Measurements from ENCODE around the gene INPP4A. TPM values are rescaled to one million over a fixed set of nuclear protein-coding genes. Genes with fewer than 3 reads are reported as not detected.

The INPP4A gene
- total RNA-seq, 1 donor from 2014 or later = 45.0 TPM

GRCh38 chr2:98537390-98538126, 92.9 kb downstream of the INPP4A start:
- intact Hi-C loops (cut with micrococcal nuclease) = no loop called here
- H3K27me3 Mint-ChIP-seq = no peaks in the 10 kb centered on the region
- no peak overlapping the region for H3K27ac Mint-ChIP-seq
- H3K4me3 Mint-ChIP-seq = no peak overlapping the region
- no peaks in the 10 kb centered on the region for H3K9me3 Mint-ChIP-seq
- DNase-seq = peak; percentile 47
- peaks cover 11% of the 10 kb centered on the region for H3K4me1 Mint-ChIP-seq
- peaks cover 64% of the 10 kb centered on the region for H3K36me3 Mint-ChIP-seq (ENCODE audit: low read depth)

GRCh38 chr2:98538280-98539041, 93.8 kb downstream of the INPP4A start:
- Mint-ChIP-seq H3K36me3 (ENCODE audit: low read depth) (peaks cover 64% of the 10 kb centered on the region), H3K27ac (peak overlapping the region; percentile 9), H3K4me3 (no peak overlapping the region), H3K27me3 (no peaks in the 10 kb centered on the region), H3K9me3 (no peaks in the 10 kb centered on the region), H3K4me1 (peaks cover 14% of the 10 kb centered on the region)
- intact Hi-C loops (cut with micrococcal nuclease) = no loop called here
- peak; percentile 45 for DNase-seq

- no peak overlapping the region for H3K27ac Mint-ChIP-seq
- intact Hi-C loops (cut with micrococcal nuclease) = no loop called here
- DNase-seq = peak; percentile 48
- no peak overlapping the region for H3K4me3 Mint-ChIP-seq
- H3K9me3 Mint-ChIP-seq = no peaks in the 10 kb centered on the region
- peaks cover 19% of the 10 kb centered on the region for H3K4me1 Mint-ChIP-seq
- H3K36me3 Mint-ChIP-seq (ENCODE audit: low read depth) = peaks cover 68% of the 10 kb centered on the region
- H3K27me3 Mint-ChIP-seq = no peaks in the 10 kb centered on the region
These were observed 94.5 kb downstream of the INPP4A start for GRCh38 chr2:98539056-98539735.

- Mint-ChIP-seq H3K4me3 (no peak overlapping the region), H3K27me3 (no peaks in the 10 kb centered on the region), H3K4me1 (peaks cover 26% of the 10 kb centered on the region), H3K9me3 (no peaks in the 10 kb centered on the region), H3K27ac (peak overlapping the region; percentile 48), H3K36me3 (ENCODE audit: low read depth) (peaks cover 77% of the 10 kb centered on the region)
- DNase-seq = peak; percentile 42
- intact Hi-C loops (cut with micrococcal nuclease) = no loop called here
These were observed 95.9 kb downstream of the INPP4A start for GRCh38 chr2:98540536-98540935.

GRCh38 chr2:98541489-98541888, 96.8 kb downstream of the INPP4A start:
- Mint-ChIP-seq H3K27ac (peak overlapping the region; percentile 42), H3K4me1 (peaks cover 26% of the 10 kb centered on the region), H3K36me3 (ENCODE audit: low read depth) (peaks cover 77% of the 10 kb centered on the region), H3K27me3 (no peaks in the 10 kb centered on the region), H3K9me3 (no peaks in the 10 kb centered on the region), H3K4me3 (no peak overlapping the region)
- intact Hi-C loops (cut with micrococcal nuclease) = loop anchor here (1.0 kb wide), 1 partner anchor 10 kb away; no protein-coding TSS in a partner anchor
- peak; percentile 41 for DNase-seq

- no peak overlapping the region for H3K4me3 Mint-ChIP-seq
- H3K4me1 Mint-ChIP-seq = peaks cover 30% of the 10 kb centered on the region
- intact Hi-C loops (cut with micrococcal nuclease) = loop anchor here (1.0 kb wide), 1 partner anchor 9 kb away; no protein-coding TSS in a partner anchor
- peaks cover 77% of the 10 kb centered on the region for H3K36me3 Mint-ChIP-seq (ENCODE audit: low read depth)
- H3K27me3 Mint-ChIP-seq = no peaks in the 10 kb centered on the region
- H3K9me3 Mint-ChIP-seq = no peaks in the 10 kb centered on the region
- peak overlapping the region; percentile 42 for H3K27ac Mint-ChIP-seq
- peak; percentile 41 for DNase-seq
These were observed 97.2 kb downstream of the INPP4A start for GRCh38 chr2:98541906-98542305.

- peak; percentile 41 for DNase-seq
- H3K27me3 Mint-ChIP-seq = no peaks in the 10 kb centered on the region
- intact Hi-C loops (cut with micrococcal nuclease) = no loop called here
- peaks cover 40% of the 10 kb centered on the region for H3K4me1 Mint-ChIP-seq
- no peaks in the 10 kb centered on the region for H3K9me3 Mint-ChIP-seq
- no peak overlapping the region for H3K4me3 Mint-ChIP-seq
- no peak overlapping the region for H3K27ac Mint-ChIP-seq
- peaks cover 81% of the 10 kb centered on the region for H3K36me3 Mint-ChIP-seq (ENCODE audit: low read depth)
These were observed 98.6 kb downstream of the INPP4A start for GRCh38 chr2:98543214-98543613.

GRCh38 chr2:98543842-98544241, 99.2 kb downstream of the INPP4A start:
- H3K36me3 Mint-ChIP-seq (ENCODE audit: low read depth) = peaks cover 79% of the 10 kb centered on the region
- DNase-seq = peak; percentile 49
- H3K9me3 Mint-ChIP-seq = no peaks in the 10 kb centered on the region
- H3K27me3 Mint-ChIP-seq = no peaks in the 10 kb centered on the region
- H3K4me1 Mint-ChIP-seq = peaks cover 41% of the 10 kb centered on the region
- intact Hi-C loops (cut with micrococcal nuclease) = no loop called here
- peak overlapping the region; percentile 42 for H3K27ac Mint-ChIP-seq
- no peak overlapping the region for H3K4me3 Mint-ChIP-seq

- Mint-ChIP-seq H3K27ac (no peak overlapping the region), H3K4me1 (peaks cover 54% of the 10 kb centered on the region), H3K9me3 (no peaks in the 10 kb centered on the region), H3K4me3 (no peak overlapping the region), H3K27me3 (no peaks in the 10 kb centered on the region), H3K36me3 (ENCODE audit: low read depth) (peaks cover 72% of the 10 kb centered on the region)
- peak; percentile 32 for DNase-seq
- intact Hi-C loops (cut with micrococcal nuclease) = no loop called here
These were observed 100.9 kb downstream of the INPP4A start for GRCh38 chr2:98545591-98545990.

GRCh38 chr2:98546186-98546585, 101.5 kb downstream of the INPP4A start:
- peak; percentile 51 for DNase-seq
- Mint-ChIP-seq H3K4me1 (peaks cover 59% of the 10 kb centered on the region), H3K27ac (no peak overlapping the region), H3K4me3 (no peak overlapping the region), H3K27me3 (no peaks in the 10 kb centered on the region), H3K9me3 (no peaks in the 10 kb centered on the region), H3K36me3 (ENCODE audit: low read depth) (peaks cover 74% of the 10 kb centered on the region)
- intact Hi-C loops (cut with micrococcal nuclease) = no loop called here

GRCh38 chr2:98547092-98547790, 102.6 kb downstream of the INPP4A start:
- intact Hi-C loops (cut with micrococcal nuclease) = no loop called here
- peak overlapping the region; percentile 13 for H3K4me3 Mint-ChIP-seq
- peaks cover 63% of the 10 kb centered on the region for H3K4me1 Mint-ChIP-seq
- H3K27me3 Mint-ChIP-seq = no peaks in the 10 kb centered on the region
- H3K27ac Mint-ChIP-seq = peak overlapping the region; percentile 43
- no peaks in the 10 kb centered on the region for H3K9me3 Mint-ChIP-seq
- peak; percentile 57 for DNase-seq
- H3K36me3 Mint-ChIP-seq (ENCODE audit: low read depth) = peaks cover 75% of the 10 kb centered on the region

GRCh38 chr2:98548920-98549818, 104.5 kb downstream of the INPP4A start:
- Mint-ChIP-seq H3K9me3 (no peaks in the 10 kb centered on the region), H3K4me3 (no peak overlapping the region), H3K27me3 (no peaks in the 10 kb centered on the region), H3K4me1 (peaks cover 62% of the 10 kb centered on the region), H3K36me3 (ENCODE audit: low read depth) (peaks cover 77% of the 10 kb centered on the region), H3K27ac (peak overlapping the region; percentile 26)
- no peak for DNase-seq
- intact Hi-C loops (cut with micrococcal nuclease) = no loop called here

Measured in activated CD4-positive, alpha-beta T cell treated with anti-CD3 and anti-CD28 coated beads, Interleukin-2, amount 10 ng/mL, durations not matched to agents 24 days and 14 days (primary cell).